Fibroblast of the aortic adventitia (primary cell): ENCODE measurements around the gene TCF12. TPM values are rescaled to one million over a fixed set of nuclear protein-coding genes. Genes with fewer than 3 reads are reported as not detected.

ENCODE experiments used
- DNase-seq: peaks from one replicate; pipeline ENCODE4 v3.0.0-alpha.2; 2010; ENCODE audit warnings: low read depth
- H3K4me3 ChIP-seq: 2 replicates; pipeline ENCODE4 v1.5.1; 2011; ENCODE audit warnings: low read depth, mild to moderate bottlenecking, control low read depth, low read length, moderate library complexity
- total RNA-seq: library from RNA; depleted of rRNA; stranded (reverse); fragments of >200 nt; gene quantifications from 2 replicates; pipeline ENCODE4 v1.2.3, GENCODE V29; 2012; ENCODE audit warnings: low replicate concordance
- TF ChIP-seq, protein P1 (sequence below): IDR thresholded peaks from 2 replicates; pipeline ENCODE4 v1.5.1; 2011; ENCODE audit warnings: mild to moderate bottlenecking, low read length, control low read depth, inconsistent platforms; ENCODE audit not compliant: insufficient read depth

The TCF12 gene
- total RNA-seq, 1 donor = 89.2 TPM

DNA sequence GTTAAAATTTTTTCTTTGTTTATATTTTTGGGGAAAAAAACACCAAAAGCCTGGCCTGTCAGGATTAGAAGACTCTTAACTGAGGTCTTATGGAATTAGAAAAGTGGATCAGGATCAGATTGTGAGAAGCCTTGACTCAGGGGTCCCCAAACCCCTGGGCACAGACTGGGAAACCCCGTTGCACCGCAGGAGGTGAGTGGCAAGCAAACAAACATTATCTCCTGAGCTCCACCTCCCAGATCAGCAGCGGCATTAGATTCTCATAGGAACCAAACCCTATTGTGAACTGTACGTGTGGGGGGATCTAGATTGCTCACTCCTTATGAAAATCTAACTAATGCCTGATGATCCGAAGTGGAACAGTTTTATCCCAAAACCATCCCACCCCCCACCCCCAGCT, 117.2 kb downstream of the TCF12 start:
- H3K4me3 ChIP-seq = no peak overlapping the region
- no peak for DNase-seq
- TF ChIP-seq, protein P1, sequence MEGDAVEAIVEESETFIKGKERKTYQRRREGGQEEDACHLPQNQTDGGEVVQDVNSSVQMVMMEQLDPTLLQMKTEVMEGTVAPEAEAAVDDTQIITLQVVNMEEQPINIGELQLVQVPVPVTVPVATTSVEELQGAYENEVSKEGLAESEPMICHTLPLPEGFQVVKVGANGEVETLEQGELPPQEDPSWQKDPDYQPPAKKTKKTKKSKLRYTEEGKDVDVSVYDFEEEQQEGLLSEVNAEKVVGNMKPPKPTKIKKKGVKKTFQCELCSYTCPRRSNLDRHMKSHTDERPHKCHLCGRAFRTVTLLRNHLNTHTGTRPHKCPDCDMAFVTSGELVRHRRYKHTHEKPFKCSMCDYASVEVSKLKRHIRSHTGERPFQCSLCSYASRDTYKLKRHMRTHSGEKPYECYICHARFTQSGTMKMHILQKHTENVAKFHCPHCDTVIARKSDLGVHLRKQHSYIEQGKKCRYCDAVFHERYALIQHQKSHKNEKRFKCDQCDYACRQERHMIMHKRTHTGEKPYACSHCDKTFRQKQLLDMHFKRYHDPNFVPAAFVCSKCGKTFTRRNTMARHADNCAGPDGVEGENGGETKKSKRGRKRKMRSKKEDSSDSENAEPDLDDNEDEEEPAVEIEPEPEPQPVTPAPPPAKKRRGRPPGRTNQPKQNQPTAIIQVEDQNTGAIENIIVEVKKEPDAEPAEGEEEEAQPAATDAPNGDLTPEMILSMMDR = no peak

DNA sequence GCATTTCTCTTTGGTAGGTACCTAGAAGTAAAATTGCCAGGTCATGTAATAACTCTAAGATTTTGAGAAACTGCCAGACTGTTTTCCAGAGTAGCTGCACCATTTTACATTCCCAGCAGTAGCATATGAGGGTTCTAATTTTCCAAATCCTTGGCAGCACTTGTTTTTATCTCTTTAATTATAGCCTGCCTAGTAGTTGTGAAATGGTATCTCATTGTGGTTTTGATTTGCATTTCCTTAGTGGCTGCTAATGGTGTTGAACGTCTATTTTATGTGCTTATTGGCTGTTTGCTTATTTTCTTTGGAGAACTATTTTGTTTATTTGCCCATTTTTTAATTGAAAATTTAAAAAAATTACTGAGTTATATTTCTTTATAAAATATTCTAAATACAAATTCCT, 117.9 kb downstream of the TCF12 start:
- no peak overlapping the region for H3K4me3 ChIP-seq
- TF ChIP-seq, protein P1 = no peak
- DNase-seq = no peak

DNA sequence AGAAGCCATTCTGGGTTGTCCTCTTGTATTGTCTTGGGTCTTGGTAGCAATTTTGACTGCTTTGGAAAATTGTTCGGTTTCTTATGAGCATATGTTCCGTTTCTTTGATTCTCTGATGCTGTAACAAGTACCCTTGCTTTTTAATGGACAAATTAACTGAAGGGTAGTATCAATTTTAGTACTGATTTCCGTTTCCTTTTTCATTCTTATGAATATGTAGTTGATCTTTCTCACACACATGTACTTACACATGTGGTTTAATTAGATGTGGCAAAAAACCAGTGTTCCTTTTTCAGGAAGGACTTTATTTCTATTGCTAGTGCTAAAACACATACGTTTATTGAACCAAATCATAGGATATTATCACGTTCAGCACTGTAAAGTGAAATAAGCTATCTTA, 119.1 kb downstream of the TCF12 start:
- H3K4me3 ChIP-seq = no peak overlapping the region
- TF ChIP-seq, protein P1 = no peak
- no peak for DNase-seq

DNA sequence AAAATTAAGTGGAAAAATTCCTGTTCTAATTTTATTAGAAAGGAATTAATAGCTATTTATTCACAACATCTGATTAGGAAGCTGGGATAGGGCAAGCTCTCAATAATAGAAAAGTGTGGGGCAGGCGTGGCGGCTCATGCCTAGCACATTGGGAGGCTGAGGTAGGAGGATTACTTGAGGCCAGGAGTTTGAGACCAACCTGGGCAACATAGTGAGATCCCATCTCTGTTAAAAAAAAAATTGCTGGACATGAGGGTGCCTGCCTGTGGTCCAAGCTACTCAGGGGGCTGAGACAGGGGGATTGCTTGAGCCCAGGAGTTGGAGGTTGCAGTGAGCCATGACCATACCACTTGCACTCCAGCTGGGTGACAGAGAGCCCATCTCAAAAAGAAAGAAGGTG, 119.6 kb downstream of the TCF12 start:
- TF ChIP-seq, protein P1 = no peak
- no peak for DNase-seq

DNA sequence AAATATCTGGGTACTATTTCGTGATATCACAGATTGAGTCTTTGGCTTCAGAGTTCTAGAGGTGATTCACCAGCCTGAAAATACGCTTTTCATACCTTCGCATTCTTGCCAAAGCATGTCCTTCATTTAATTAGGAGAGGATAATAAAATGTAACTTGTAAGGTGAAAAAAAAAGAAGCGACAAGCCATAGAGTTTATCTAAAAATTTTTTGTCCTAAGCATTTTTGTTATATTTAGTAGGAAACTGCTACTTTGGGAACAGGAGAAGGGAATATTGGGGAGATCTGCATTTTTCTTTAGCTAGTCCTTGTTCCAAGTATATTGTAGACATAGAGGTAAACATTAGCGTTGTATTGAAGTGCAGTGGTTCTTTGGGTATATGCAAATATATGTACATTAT, 120.1 kb downstream of the TCF12 start:
- TF ChIP-seq, protein P1 = no peak
- no peak overlapping the region for H3K4me3 ChIP-seq
- DNase-seq = no peak

More for the DNA sequence above, 119.6 kb downstream of the TCF12 start:
- H3K4me3 ChIP-seq = no peak overlapping the region

DNA sequence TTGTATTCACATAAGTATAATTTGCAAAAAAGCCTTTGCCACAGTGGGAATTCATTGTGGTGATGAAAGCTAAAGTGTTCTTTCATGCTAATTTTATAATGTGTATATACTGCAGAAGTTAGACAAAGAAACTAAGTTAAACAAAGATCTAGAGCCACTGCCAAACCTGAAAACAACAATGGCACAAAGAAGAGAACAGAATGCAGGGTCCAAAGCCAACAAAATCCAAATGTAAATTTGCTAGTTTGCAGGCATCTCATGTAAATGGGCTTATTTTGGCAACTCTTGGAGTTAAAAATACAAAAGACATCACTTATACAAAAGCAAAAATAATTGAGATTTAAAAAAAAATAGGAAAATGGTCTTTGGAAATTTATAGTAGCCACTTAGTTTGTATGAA, 123.0 kb downstream of the TCF12 start:
- no peak for DNase-seq
- no peak overlapping the region for H3K4me3 ChIP-seq
- TF ChIP-seq, protein P1 = no peak

DNA sequence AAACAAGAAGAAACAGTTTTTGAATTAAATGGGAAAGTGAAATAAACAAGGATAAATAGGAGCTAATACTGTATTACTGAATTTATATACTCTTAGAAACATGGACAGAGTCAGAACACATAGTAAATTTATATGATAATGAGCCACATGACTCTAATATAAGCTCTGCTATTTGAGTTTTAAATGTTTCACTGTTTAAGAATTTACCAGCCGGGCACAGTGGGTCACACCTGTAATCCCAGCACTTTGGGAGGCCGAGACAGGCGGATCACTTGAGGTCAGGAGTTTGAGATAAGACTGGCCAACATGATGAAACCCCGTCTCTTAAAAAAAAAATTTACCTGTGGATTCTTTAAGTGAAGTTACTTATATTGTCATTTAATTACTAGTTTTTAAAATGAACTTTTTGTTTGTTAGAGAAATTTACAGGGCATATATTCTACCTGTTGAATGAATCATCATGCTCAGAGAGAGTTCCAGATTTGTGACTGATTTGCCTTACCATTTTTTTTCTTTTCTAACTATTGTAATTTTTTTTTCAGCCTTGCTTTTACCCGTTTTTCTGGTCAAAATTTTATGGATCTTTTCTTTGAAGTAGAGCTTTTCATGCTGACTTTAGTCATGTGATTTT, 125.7 kb downstream of the TCF12 start:
- TF ChIP-seq, protein P1 = no peak
- H3K4me3 ChIP-seq = no peak overlapping the region
- DNase-seq = no peak
